Measurements from ENCODE around the gene FNDC8.
A peak's percentile ranks its signal among the peaks of the same experiment; 100 is the strongest.

The FNDC8 gene

GRCh38 chr17:35121315-35121714 is at the start of gene FNDC8:
Gene FNDC8 (plus strand): TSS chr17:35121615. CDS start chr17:35121694, 79 bp downstream.
- Histone ChIP-seq H3K27me3 (ENCODE audit: low read depth, low read length) (no peaks in the 10 kb centered on the region), H3K9me3 (ENCODE audit: control insufficient read depth in 1 of 2, low read length in 2 of 2) (no peaks in the 10 kb centered on the region), H3K4me3 (ENCODE audit: low read depth in 1 of 2, low read length in 2 of 2) (no peak within 1 kb of the TSS), H3K27ac (ENCODE audit: low read length) (no peak within 1 kb of the TSS), H3K4me1 (ENCODE audit: control insufficient read depth in 1 of 2, insufficient read depth in 2 of 2, low read length in 2 of 2) (peaks cover 0 to 12% of the 10 kb centered on the region in 2 donors), H3K36me3 (ENCODE audit: control insufficient read depth in 1 of 2, insufficient read depth in 2 of 2, low read length in 2 of 2) (no peaks in the 10 kb centered on the region)

- Histone ChIP-seq H3K9me3 (ENCODE audit: control insufficient read depth in 1 of 2, low read length in 2 of 2) (no peaks in the 10 kb centered on the region), H3K27ac (ENCODE audit: low read length) (no peak overlapping the region), H3K4me1 (ENCODE audit: control insufficient read depth in 1 of 2, insufficient read depth in 2 of 2, low read length in 2 of 2) (peaks cover 3 to 8% of the 10 kb centered on the region in 2 donors), H3K4me3 (ENCODE audit: low read depth in 1 of 2, low read length in 2 of 2) (no peak overlapping the region), H3K27me3 (ENCODE audit: low read depth, low read length) (no peaks in the 10 kb centered on the region), H3K36me3 (ENCODE audit: control insufficient read depth in 1 of 2, insufficient read depth in 2 of 2, low read length in 2 of 2) (peaks cover 0 to 8% of the 10 kb centered on the region in 2 donors)
Measured at GRCh38 chr17:35073183-35073790, 48.1 kb upstream of the FNDC8 start.

GRCh38 chr17:35073991-35074627 is 47.3 kb upstream of the FNDC8 start:
- Histone ChIP-seq H3K27me3 (ENCODE audit: low read depth, low read length) (no peaks in the 10 kb centered on the region), H3K4me3 (ENCODE audit: low read depth in 1 of 2, low read length in 2 of 2) (no peak overlapping the region), H3K4me1 (ENCODE audit: control insufficient read depth in 1 of 2, insufficient read depth in 2 of 2, low read length in 2 of 2) (peaks cover 3 to 8% of the 10 kb centered on the region in 2 donors), H3K36me3 (ENCODE audit: control insufficient read depth in 1 of 2, insufficient read depth in 2 of 2, low read length in 2 of 2) (peaks cover 0 to 2% of the 10 kb centered on the region in 2 donors), H3K27ac (ENCODE audit: low read length) (peak overlapping the region; percentile 4), H3K9me3 (ENCODE audit: control insufficient read depth in 1 of 2, low read length in 2 of 2) (no peaks in the 10 kb centered on the region)

GRCh38 chr17:35074711-35075707 is 46.4 kb upstream of the FNDC8 start:
- Histone ChIP-seq H3K4me3 (ENCODE audit: low read depth in 1 of 2, low read length in 2 of 2) (no peak overlapping the region), H3K36me3 (ENCODE audit: control insufficient read depth in 1 of 2, insufficient read depth in 2 of 2, low read length in 2 of 2) (no peaks in the 10 kb centered on the region), H3K27me3 (ENCODE audit: low read depth, low read length) (no peaks in the 10 kb centered on the region), H3K27ac (ENCODE audit: low read length) (no peak overlapping the region), H3K4me1 (ENCODE audit: control insufficient read depth in 1 of 2, insufficient read depth in 2 of 2, low read length in 2 of 2) (peaks cover 3 to 8% of the 10 kb centered on the region in 2 donors), H3K9me3 (ENCODE audit: control insufficient read depth in 1 of 2, low read length in 2 of 2) (no peaks in the 10 kb centered on the region)

- Histone ChIP-seq H3K27ac (ENCODE audit: low read length) (no peak overlapping the region), H3K4me3 (ENCODE audit: low read depth in 1 of 2, low read length in 2 of 2) (no peak overlapping the region), H3K27me3 (ENCODE audit: low read depth, low read length) (no peaks in the 10 kb centered on the region), H3K9me3 (ENCODE audit: control insufficient read depth in 1 of 2, low read length in 2 of 2) (no peaks in the 10 kb centered on the region), H3K4me1 (ENCODE audit: control insufficient read depth in 1 of 2, insufficient read depth in 2 of 2, low read length in 2 of 2) (peaks cover 3 to 8% of the 10 kb centered on the region in 2 donors), H3K36me3 (ENCODE audit: control insufficient read depth in 1 of 2, insufficient read depth in 2 of 2, low read length in 2 of 2) (no peaks in the 10 kb centered on the region)
Measured at GRCh38 chr17:35076874-35077273, 44.5 kb upstream of the FNDC8 start.

- Histone ChIP-seq H3K27ac (ENCODE audit: low read length) (no peak overlapping the region), H3K4me1 (ENCODE audit: control insufficient read depth in 1 of 2, insufficient read depth in 2 of 2, low read length in 2 of 2) (peaks cover 0 to 8% of the 10 kb centered on the region in 2 donors), H3K27me3 (ENCODE audit: low read depth, low read length) (no peaks in the 10 kb centered on the region)
Measured at GRCh38 chr17:35079547-35080423, 41.6 kb upstream of the FNDC8 start.

GRCh38 chr17:35080536-35080935 is 40.9 kb upstream of the FNDC8 start:
- Histone ChIP-seq H3K9me3 (ENCODE audit: control insufficient read depth in 1 of 2, low read length in 2 of 2) (no peaks in the 10 kb centered on the region), H3K36me3 (ENCODE audit: control insufficient read depth in 1 of 2, insufficient read depth in 2 of 2, low read length in 2 of 2) (no peaks in the 10 kb centered on the region), H3K27me3 (ENCODE audit: low read depth, low read length) (no peaks in the 10 kb centered on the region), H3K4me3 (ENCODE audit: low read depth in 1 of 2, low read length in 2 of 2) (no peak overlapping the region), H3K27ac (ENCODE audit: low read length) (no peak overlapping the region), H3K4me1 (ENCODE audit: control insufficient read depth in 1 of 2, insufficient read depth in 2 of 2, low read length in 2 of 2) (peaks cover 0 to under 1% of the 10 kb centered on the region in 2 donors)

More at GRCh38 chr17:35079547-35080423, 41.6 kb upstream of the FNDC8 start:
- Histone ChIP-seq H3K9me3 (ENCODE audit: control insufficient read depth in 1 of 2, low read length in 2 of 2) (no peaks in the 10 kb centered on the region), H3K36me3 (ENCODE audit: control insufficient read depth in 1 of 2, insufficient read depth in 2 of 2, low read length in 2 of 2) (no peaks in the 10 kb centered on the region), H3K4me3 (ENCODE audit: low read depth in 1 of 2, low read length in 2 of 2) (no peak overlapping the region)

- no peaks in the 10 kb centered on the region for H3K27me3 ChIP-seq (ENCODE audit: low read depth, low read length)
- no peaks in the 10 kb centered on the region for H3K4me1 ChIP-seq (ENCODE audit: control insufficient read depth in 1 of 2, insufficient read depth in 2 of 2, low read length in 2 of 2)
- H3K9me3 ChIP-seq (ENCODE audit: control insufficient read depth in 1 of 2, low read length in 2 of 2), result no peaks in the 10 kb centered on the region
- H3K4me3 ChIP-seq (ENCODE audit: low read depth in 1 of 2, low read length in 2 of 2), result no peak overlapping the region
- H3K36me3 ChIP-seq (ENCODE audit: control insufficient read depth in 1 of 2, insufficient read depth in 2 of 2, low read length in 2 of 2), result no peaks in the 10 kb centered on the region
- no peak overlapping the region for H3K27ac ChIP-seq (ENCODE audit: low read length)
Measured at GRCh38 chr17:35081638-35082037, 39.8 kb upstream of the FNDC8 start.

GRCh38 chr17:35082073-35082657 is 39.2 kb upstream of the FNDC8 start:
- Histone ChIP-seq H3K27me3 (ENCODE audit: low read depth, low read length) (no peaks in the 10 kb centered on the region), H3K36me3 (ENCODE audit: control insufficient read depth in 1 of 2, insufficient read depth in 2 of 2, low read length in 2 of 2) (no peaks in the 10 kb centered on the region), H3K4me3 (ENCODE audit: low read depth in 1 of 2, low read length in 2 of 2) (no peak overlapping the region), H3K4me1 (ENCODE audit: control insufficient read depth in 1 of 2, insufficient read depth in 2 of 2, low read length in 2 of 2) (no peaks in the 10 kb centered on the region), H3K9me3 (ENCODE audit: control insufficient read depth in 1 of 2, low read length in 2 of 2) (no peaks in the 10 kb centered on the region), H3K27ac (ENCODE audit: low read length) (peak overlapping the region; percentile 11)

GRCh38 chr17:35083071-35083470 is 38.3 kb upstream of the FNDC8 start:
- Histone ChIP-seq H3K27me3 (ENCODE audit: low read depth, low read length) (no peaks in the 10 kb centered on the region), H3K4me3 (ENCODE audit: low read depth in 1 of 2, low read length in 2 of 2) (no peak overlapping the region), H3K4me1 (ENCODE audit: control insufficient read depth in 1 of 2, insufficient read depth in 2 of 2, low read length in 2 of 2) (no peaks in the 10 kb centered on the region), H3K27ac (ENCODE audit: low read length) (no peak overlapping the region), H3K36me3 (ENCODE audit: control insufficient read depth in 1 of 2, insufficient read depth in 2 of 2, low read length in 2 of 2) (no peaks in the 10 kb centered on the region), H3K9me3 (ENCODE audit: control insufficient read depth in 1 of 2, low read length in 2 of 2) (no peaks in the 10 kb centered on the region)

Measured in muscle layer of duodenum (tissue), 2 donors.